Dendritic cell treated with granulocyte-macrophage colony-stimulating factor and Interleukin-4, amounts not matched to agents 40 ng/mL and 50 ng/mL, for 4 days (primary cell): ENCODE measurements around the gene TGFBR3.

ENCODE experiments used
- H3K27ac Mint-ChIP-seq: one replicate; pipeline ENCODE4 v1.8.0; 2022; ENCODE audit warnings: mild to moderate bottlenecking, mixed read lengths
- H3K27me3 Mint-ChIP-seq: one replicate; pipeline ENCODE4 v1.8.0; 2022; ENCODE audit warnings: mild to moderate bottlenecking, mixed read lengths
- H3K36me3 Mint-ChIP-seq: one replicate; pipeline ENCODE4 v1.8.0; 2022; ENCODE audit warnings: low read depth, mixed read lengths
- H3K4me1 Mint-ChIP-seq: one replicate; pipeline ENCODE4 v1.8.0; 2022; ENCODE audit warnings: low read depth, mixed read lengths
- H3K4me3 Mint-ChIP-seq: one replicate; pipeline ENCODE4 v1.8.0; 2022; ENCODE audit warnings: mild to moderate bottlenecking, moderate library complexity, mixed read lengths
- H3K9me3 Mint-ChIP-seq: one replicate; pipeline ENCODE4 v1.8.0; 2022; ENCODE audit warnings: mixed read lengths
- intact Hi-C: fragments of 100-400 bp; cut with micrococcal nuclease; formaldehyde crosslinking; loops from one replicate; pipeline ENCODE4 v1.15.0; 2022

TGFBR3 gene

DNA sequence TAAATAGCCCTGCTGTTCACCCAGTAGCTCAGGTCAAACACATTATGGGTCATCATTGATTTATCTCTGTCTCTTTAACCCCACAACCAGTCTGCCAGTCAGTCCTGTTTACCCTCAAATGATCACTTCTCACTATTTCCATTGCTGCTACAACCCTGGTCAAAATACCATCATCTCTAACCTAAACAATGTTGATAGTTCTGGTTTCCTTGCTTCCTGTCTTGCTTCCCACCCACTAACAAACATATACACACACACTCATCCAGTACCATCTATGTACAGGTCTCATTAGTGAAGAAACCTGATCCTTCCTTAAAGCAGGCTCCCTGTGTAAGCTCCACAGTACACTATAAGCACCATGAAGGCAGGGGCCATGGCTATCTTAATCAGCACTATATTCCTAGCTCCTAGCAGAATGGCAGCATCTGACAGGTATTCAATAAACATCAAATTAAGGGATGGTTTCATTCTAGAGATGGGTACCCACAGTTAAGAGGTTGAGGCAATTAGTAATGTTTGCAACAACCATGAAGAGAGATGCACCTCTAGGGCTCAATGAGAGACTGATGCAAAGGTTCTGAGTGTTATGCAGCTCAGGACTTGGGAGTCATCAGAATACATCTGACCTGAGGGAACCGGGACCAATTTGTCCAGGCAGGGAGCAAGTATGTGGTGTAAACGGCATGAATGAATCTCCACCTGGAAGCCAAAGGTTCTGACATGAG, 10.0 kb upstream of the TGFBR3 start:
- no peaks in the 10 kb centered on the region for H3K4me1 Mint-ChIP-seq
- H3K36me3 Mint-ChIP-seq: no peaks in the 10 kb centered on the region
- no peaks in the 10 kb centered on the region for H3K9me3 Mint-ChIP-seq
- H3K27ac Mint-ChIP-seq: no peak overlapping the region
- intact Hi-C loops: no loop called here
- H3K27me3 Mint-ChIP-seq: peaks cover 14% of the 10 kb centered on the region
- H3K4me3 Mint-ChIP-seq: no peak overlapping the region

DNA sequence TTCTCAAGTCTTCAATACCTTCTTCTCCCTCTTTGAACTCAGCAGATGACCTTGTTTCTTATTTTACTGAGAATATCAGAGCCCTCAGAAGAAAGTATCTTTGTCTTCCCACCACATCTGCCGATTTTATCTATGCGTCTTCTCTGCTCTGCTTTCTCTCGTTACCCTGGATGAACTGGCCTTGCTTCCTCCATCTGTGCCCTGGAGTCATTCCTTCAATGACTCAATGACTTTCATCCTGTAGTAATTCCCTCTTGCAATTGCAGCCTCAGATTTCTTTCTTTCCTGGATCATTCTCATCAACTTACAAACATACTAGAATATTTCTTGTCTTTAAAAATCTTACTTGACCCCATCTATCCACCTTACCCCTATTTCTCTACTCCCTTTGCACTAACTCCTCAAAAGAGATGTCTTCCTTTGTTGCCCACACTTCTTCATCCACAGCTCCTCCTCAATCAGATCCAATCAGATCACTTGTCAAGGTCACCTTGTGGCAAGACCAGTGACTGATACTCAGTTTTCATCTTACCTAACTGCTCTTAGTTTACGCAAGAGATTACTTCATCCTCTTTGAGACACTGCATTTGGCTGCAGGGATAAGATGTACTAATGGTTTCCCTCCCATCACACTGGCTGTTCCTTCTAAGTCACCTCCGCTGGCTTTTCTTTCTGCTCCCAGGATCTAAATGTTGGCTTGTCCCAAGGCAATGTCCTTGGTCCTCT, 8.2 kb upstream of the TGFBR3 start:
- Mint-ChIP-seq H3K36me3 (no peaks in the 10 kb centered on the region), H3K4me3 (no peak overlapping the region), H3K9me3 (no peaks in the 10 kb centered on the region), H3K27ac (no peak overlapping the region), H3K4me1 (no peaks in the 10 kb centered on the region), H3K27me3 (peaks cover 12% of the 10 kb centered on the region)
- intact Hi-C loops: no loop called here

GRCh38 chr1:91891969-91892368, 6.0 kb upstream of the TGFBR3 start:
- Mint-ChIP-seq H3K4me3 (no peak overlapping the region), H3K36me3 (no peaks in the 10 kb centered on the region), H3K4me1 (no peaks in the 10 kb centered on the region), H3K27me3 (peaks cover 31% of the 10 kb centered on the region), H3K9me3 (no peaks in the 10 kb centered on the region), H3K27ac (no peak overlapping the region)
- intact Hi-C loops: no loop called here

DNA sequence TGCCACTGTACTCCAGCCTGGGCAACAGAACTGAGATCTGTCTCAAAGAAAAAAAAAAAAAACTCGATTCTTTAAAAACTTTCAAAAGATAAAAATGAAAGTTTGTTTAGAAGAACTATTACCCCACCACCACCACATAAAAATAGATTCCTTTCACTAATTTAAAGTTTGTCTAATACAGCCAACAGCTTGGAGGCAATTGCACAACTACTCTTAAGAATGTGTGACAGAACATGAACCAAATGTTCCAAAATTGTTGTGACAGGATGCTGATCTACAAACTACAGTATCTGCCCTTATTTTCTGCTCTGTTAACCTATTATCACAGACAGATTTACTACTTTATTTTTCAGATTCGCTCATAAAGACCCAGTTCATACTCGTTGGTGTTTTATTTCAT, 5.5 kb upstream of the TGFBR3 start:
- H3K4me3 Mint-ChIP-seq: no peak overlapping the region
- H3K27me3 Mint-ChIP-seq: peaks cover 35% of the 10 kb centered on the region
- H3K4me1 Mint-ChIP-seq: peaks cover 3% of the 10 kb centered on the region
- H3K9me3 Mint-ChIP-seq: no peaks in the 10 kb centered on the region
- intact Hi-C loops: no loop called here
- no peak overlapping the region for H3K27ac Mint-ChIP-seq
- no peaks in the 10 kb centered on the region for H3K36me3 Mint-ChIP-seq

DNA sequence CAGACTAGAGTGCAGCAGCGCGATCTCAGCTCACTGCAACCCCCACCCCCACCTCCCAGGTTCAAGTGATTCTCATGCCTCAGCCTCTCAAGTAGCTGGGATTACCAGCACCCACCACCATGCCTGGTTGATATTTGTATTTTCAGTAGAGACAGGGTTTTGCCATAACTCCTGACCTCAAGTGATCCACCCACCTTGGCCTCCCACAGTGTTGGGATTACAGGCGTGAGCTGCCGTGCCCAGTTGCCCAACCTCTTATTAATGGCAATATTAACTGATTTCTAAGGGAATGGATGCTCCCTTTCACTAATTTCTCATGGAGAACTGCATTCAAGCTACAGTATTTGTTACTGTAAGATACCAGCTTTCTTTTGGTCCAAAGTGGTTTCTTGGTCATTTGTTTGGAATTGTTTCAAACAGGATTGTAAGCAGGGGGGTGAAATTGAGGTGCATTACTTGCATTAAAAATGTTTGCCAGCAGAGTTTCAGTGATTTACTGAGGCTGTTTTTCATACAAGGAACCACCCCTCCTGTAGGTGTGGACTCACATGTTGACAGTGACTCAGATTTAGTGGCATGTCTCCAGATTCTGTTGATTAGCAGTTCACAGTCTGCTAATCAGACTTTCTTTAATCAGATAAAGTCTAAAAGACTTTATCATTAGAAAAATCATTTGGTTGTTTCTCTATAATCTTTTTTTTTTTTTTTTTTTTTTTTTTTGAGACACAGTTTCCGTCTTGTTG, 3.9 kb upstream of the TGFBR3 start:
- H3K4me1 Mint-ChIP-seq: peaks cover 12% of the 10 kb centered on the region
- H3K27ac Mint-ChIP-seq: no peak overlapping the region
- no peaks in the 10 kb centered on the region for H3K36me3 Mint-ChIP-seq
- H3K4me3 Mint-ChIP-seq: no peak overlapping the region
- no peaks in the 10 kb centered on the region for H3K9me3 Mint-ChIP-seq
- H3K27me3 Mint-ChIP-seq: peaks cover 46% of the 10 kb centered on the region
- intact Hi-C loops: no loop called here

DNA sequence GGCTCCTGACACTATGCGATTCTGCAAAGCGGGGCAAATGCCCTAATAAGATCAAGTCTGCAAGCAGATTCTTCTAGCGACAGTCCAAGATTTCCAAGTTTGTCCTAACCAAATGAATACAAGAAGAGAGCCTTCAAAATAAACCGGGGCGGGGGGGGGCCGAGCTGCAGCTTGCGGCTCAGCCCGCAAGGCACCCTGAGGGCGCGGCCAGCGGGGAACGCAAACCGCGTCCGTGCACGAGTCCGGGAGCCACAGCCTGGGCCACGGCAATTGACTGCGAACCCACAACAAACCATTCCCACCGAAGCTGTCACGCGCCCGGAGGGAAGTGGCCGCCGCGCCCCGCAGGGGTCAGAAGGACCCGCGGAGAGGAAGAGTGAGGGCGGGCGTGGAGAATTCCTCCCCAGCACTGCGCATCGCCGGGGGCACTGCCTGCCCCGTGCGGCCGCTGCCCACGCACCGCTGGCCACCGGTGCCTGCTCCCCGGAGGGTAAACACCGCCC, 687 bp downstream of the TGFBR3 start:
- Mint-ChIP-seq H3K36me3 (no peaks in the 10 kb centered on the region), H3K9me3 (no peaks in the 10 kb centered on the region), H3K27me3 (peaks cover 67% of the 10 kb centered on the region), H3K27ac (no peak overlapping the region), H3K4me1 (peaks cover 16% of the 10 kb centered on the region), H3K4me3 (peak overlapping the region; percentile 76)
- intact Hi-C loops: no loop called here

GRCh38 chr1:91884459-91885212, 1.3 kb downstream of the TGFBR3 start:
- no peaks in the 10 kb centered on the region for H3K36me3 Mint-ChIP-seq
- H3K27me3 Mint-ChIP-seq: peaks cover 67% of the 10 kb centered on the region
- intact Hi-C loops: no loop called here
- H3K9me3 Mint-ChIP-seq: no peaks in the 10 kb centered on the region
- peaks cover 16% of the 10 kb centered on the region for H3K4me1 Mint-ChIP-seq
- peak overlapping the region; percentile 76 for H3K4me3 Mint-ChIP-seq
- H3K27ac Mint-ChIP-seq: no peak overlapping the region

GRCh38 chr1:91883470-91883869, 2.5 kb downstream of the TGFBR3 start:
- H3K27ac Mint-ChIP-seq: no peak overlapping the region

GRCh38 chr1:91881280-91881679, 4.7 kb downstream of the TGFBR3 start:
- Mint-ChIP-seq H3K27ac (no peak overlapping the region), H3K4me3 (no peak overlapping the region), H3K4me1 (peaks cover 11% of the 10 kb centered on the region), H3K9me3 (no peaks in the 10 kb centered on the region), H3K36me3 (no peaks in the 10 kb centered on the region), H3K27me3 (peaks cover 46% of the 10 kb centered on the region)
- intact Hi-C loops: no loop called here

More at GRCh38 chr1:91883470-91883869, 2.5 kb downstream of the TGFBR3 start:
- H3K9me3 Mint-ChIP-seq: no peaks in the 10 kb centered on the region
- H3K36me3 Mint-ChIP-seq: no peaks in the 10 kb centered on the region
- H3K27me3 Mint-ChIP-seq: peaks cover 60% of the 10 kb centered on the region
- peaks cover 16% of the 10 kb centered on the region for H3K4me1 Mint-ChIP-seq
- intact Hi-C loops: loop anchor here (1.0 kb wide), 1 partner anchor 372 kb away; no protein-coding TSS in a partner anchor
- H3K4me3 Mint-ChIP-seq: no peak overlapping the region

- no peak overlapping the region for H3K4me3 Mint-ChIP-seq
- H3K27me3 Mint-ChIP-seq: peaks cover 37% of the 10 kb centered on the region
- H3K4me1 Mint-ChIP-seq: peaks cover 3% of the 10 kb centered on the region
- H3K27ac Mint-ChIP-seq: no peak overlapping the region
- no peaks in the 10 kb centered on the region for H3K36me3 Mint-ChIP-seq
- intact Hi-C loops: no loop called here
- H3K9me3 Mint-ChIP-seq: no peaks in the 10 kb centered on the region
These were observed 6.2 kb downstream of the TGFBR3 start for GRCh38 chr1:91879733-91880132.

DNA sequence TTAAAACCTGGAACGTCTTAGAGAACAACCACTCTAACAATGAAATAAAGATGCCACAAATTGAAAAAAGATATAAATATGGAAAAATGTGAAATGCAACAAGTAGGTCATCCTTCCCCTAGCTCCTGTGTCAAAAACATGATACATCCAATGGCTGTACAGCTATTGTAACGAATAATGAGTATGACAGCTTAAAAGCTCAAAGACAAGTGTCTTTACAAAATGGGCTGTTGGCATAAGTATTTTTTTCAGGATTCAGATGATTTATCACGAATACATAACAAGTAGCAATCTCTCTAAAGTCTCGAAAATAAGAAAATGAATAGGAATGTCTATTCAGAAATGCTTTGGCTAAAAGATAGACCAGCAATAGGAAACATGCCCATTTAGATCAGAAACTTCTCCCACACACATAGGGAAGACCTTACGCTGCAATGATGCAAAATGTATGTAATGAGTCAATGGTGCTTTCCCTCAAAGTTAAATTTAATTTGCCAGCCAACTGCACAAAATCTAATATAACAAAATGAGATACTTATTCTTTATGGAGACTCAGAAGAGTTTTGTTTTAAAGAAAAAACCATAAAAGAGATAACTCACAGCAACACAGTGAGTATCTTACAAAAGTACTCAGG, 8.3 kb downstream of the TGFBR3 start:
- no peaks in the 10 kb centered on the region for H3K36me3 Mint-ChIP-seq
- no peaks in the 10 kb centered on the region for H3K9me3 Mint-ChIP-seq
- H3K27ac Mint-ChIP-seq: no peak overlapping the region
- H3K4me3 Mint-ChIP-seq: no peak overlapping the region
- intact Hi-C loops: no loop called here
- H3K27me3 Mint-ChIP-seq: peaks cover 23% of the 10 kb centered on the region
- H3K4me1 Mint-ChIP-seq: no peaks in the 10 kb centered on the region

DNA sequence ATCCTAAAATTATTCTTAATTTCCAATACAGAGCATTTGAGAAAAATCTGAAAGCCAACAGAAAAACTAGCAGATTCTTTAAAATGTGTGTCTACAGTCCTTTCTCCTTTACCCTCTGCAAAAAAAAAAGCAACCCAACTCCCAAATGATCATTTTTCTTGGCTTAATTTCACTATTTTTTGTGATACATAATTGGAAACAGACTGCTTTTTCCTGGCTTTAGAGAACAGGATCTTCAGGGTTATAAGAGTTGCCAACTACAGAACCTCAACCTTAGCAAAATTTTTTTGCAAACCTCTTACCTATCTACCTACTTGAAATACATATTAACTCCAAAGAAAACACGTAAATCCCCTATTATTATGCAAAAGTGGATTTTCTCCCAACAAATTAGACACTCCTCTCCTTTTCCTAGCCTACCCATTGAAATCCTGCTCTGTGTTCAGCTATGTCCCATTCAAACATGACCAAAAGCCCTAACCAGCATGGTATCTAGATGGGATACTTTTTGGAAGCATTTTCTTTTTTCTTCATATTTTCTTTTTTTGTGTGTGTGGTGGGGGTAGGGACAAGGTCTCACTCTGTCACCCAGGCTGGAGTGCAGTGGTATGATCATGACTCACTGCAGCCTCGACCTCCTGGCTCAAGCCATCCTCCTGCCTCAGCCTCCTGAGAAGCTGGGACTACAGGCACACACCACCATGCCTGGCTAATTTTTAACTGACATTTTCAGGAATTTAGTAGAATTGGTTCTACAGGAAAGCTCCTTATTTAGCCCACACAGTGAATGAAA, 9.0 kb downstream of the TGFBR3 start:
- intact Hi-C loops: no loop called here
- no peaks in the 10 kb centered on the region for H3K36me3 Mint-ChIP-seq
- no peak overlapping the region for H3K4me3 Mint-ChIP-seq
- no peaks in the 10 kb centered on the region for H3K9me3 Mint-ChIP-seq
- H3K4me1 Mint-ChIP-seq: no peaks in the 10 kb centered on the region
- peaks cover 17% of the 10 kb centered on the region for H3K27me3 Mint-ChIP-seq
- no peak overlapping the region for H3K27ac Mint-ChIP-seq
